Astrocyte (in vitro differentiated cells and primary cell): ENCODE results near the gene ZBTB8A. TPM values are rescaled to one million over a fixed set of nuclear protein-coding genes. Genes with fewer than 3 reads are reported as not detected.
"Not testable (repeated sequence)": the region's sequence is repeated elsewhere in the genome, so short reads cannot be mapped to it uniquely, and the experiment has no call there.

Source experiments
- DNase-seq: peaks from one replicate; pipeline ENCODE4 v3.0.0-alpha.2; 2010; ENCODE audit warnings: low read depth
- FAIRE-seq: peaks from 2 replicates; lab custom pipeline; 2011; peaks lifted over from hg19 to GRCh38; lab: Jason Lieb, UNC
- H2AFZ ChIP-seq: 2 replicates; pipeline ENCODE4 v1.6.0; 2012; ENCODE audit warnings: low read depth, low read length, inconsistent platforms
- H3K27ac ChIP-seq: 2 replicates; pipeline ENCODE4 v1.5.1; 2011; ENCODE audit warnings: low read depth, low read length, inconsistent platforms
- H3K27me3 ChIP-seq: 2 replicates; pipeline ENCODE4 v1.6.0; 2011; ENCODE audit warnings: low read length, inconsistent platforms; ENCODE audit not compliant: insufficient read depth
- H3K36me3 ChIP-seq: 2 replicates; pipeline ENCODE4 v1.5.1; 2011; ENCODE audit warnings: low read length, inconsistent platforms; ENCODE audit not compliant: insufficient read depth
- H3K4me1 ChIP-seq: 2 replicates; pipeline ENCODE4 v1.5.1; 2011; ENCODE audit warnings: low read length, inconsistent platforms; ENCODE audit not compliant: insufficient read depth
- H3K4me2 ChIP-seq: 2 replicates; pipeline ENCODE4 v1.6.0; 2012; ENCODE audit warnings: low read length, inconsistent platforms
- H3K4me3 ChIP-seq: 2 replicates; pipeline ENCODE4 v1.5.1; 2011; ENCODE audit warnings: low read depth, mild to moderate bottlenecking, low read length, inconsistent platforms; ENCODE audit not compliant: insufficient read depth
- H3K79me2 ChIP-seq: 2 replicates; pipeline ENCODE4 v1.6.0; 2012; ENCODE audit warnings: mild to moderate bottlenecking, low read length, inconsistent platforms; ENCODE audit not compliant: insufficient read depth
- H3K9ac ChIP-seq: 2 replicates; pipeline ENCODE4 v1.6.0; 2012; ENCODE audit warnings: mild to moderate bottlenecking, low read length, inconsistent platforms
- H3K9me3 ChIP-seq: 2 replicates; pipeline ENCODE4 v1.5.1; 2012; ENCODE audit warnings: low read depth, mild to moderate bottlenecking, low read length, inconsistent platforms; ENCODE audit not compliant: insufficient read depth
- H4K20me1 ChIP-seq: 2 replicates; pipeline ENCODE4 v1.6.0; 2012; ENCODE audit warnings: low read length, inconsistent platforms; ENCODE audit not compliant: insufficient read depth
- H3K27ac Mint-ChIP-seq: one replicate; pipeline ENCODE4 v1.8.0; 2021; ENCODE audit warnings: mild to moderate bottlenecking, mixed read lengths; ENCODE audit not compliant: unreplicated experiment
- H3K27me3 Mint-ChIP-seq: one replicate; pipeline ENCODE4 v1.8.0; 2021; ENCODE audit warnings: low read depth, mixed read lengths; ENCODE audit not compliant: unreplicated experiment
- H3K36me3 Mint-ChIP-seq: one replicate; pipeline ENCODE4 v1.8.0; 2021; ENCODE audit warnings: low read depth, mixed read lengths; ENCODE audit not compliant: unreplicated experiment
- H3K4me1 Mint-ChIP-seq: one replicate; pipeline ENCODE4 v1.8.0; 2021; ENCODE audit warnings: low read depth, mixed read lengths; ENCODE audit not compliant: unreplicated experiment
- H3K4me3 Mint-ChIP-seq: one replicate; pipeline ENCODE4 v1.8.0; 2021; ENCODE audit warnings: mild to moderate bottlenecking, moderate library complexity, mixed read lengths; ENCODE audit not compliant: unreplicated experiment
- H3K9me3 Mint-ChIP-seq: one replicate; pipeline ENCODE4 v1.8.0; 2021; ENCODE audit warnings: mild to moderate bottlenecking, mixed read lengths; ENCODE audit not compliant: unreplicated experiment
- EZH2 ChIP-seq: IDR thresholded peaks from 2 replicates; pipeline ENCODE4 v1.6.1; 2012; ENCODE audit warnings: mild to moderate bottlenecking, low read length, inconsistent platforms; ENCODE audit not compliant: insufficient read depth
- total RNA-seq: library from RNA; stranded (reverse); gene quantifications from 2 replicates; pipeline ENCODE4 v1.2.1, GENCODE V29; 2021
- TF ChIP-seq, protein P1 (sequence below): IDR thresholded peaks from 2 replicates; pipeline ENCODE4 v1.5.1; 2011; ENCODE audit warnings: low read depth, mild to moderate bottlenecking, inconsistent platforms, low read length, moderate library complexity; ENCODE audit not compliant: insufficient read depth

Gene ZBTB8A
- total RNA-seq, 1 donor from 2014 or later, result 5.6 TPM

DNA sequence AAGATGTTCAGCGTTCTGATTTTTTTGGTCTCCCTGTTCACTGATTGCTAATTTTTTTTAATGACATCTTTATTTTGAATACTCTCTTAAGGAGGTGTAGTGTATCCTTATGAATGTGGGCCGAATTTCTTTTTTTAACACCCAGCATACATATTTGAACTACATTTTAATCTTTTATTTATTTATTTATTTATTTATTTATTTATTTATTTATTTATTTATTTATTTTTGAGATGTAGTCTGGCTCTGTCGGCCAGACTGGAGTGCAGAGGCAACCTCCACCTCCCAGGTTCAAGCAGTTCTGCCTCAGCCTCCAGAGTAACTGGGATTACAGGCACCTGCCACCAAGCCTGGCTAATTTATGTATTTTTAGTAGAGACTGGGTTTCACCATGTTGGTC, 15.1 kb downstream of the ZBTB8A start:
- no peak for DNase-seq
- Histone ChIP-seq H4K20me1 (peaks cover 22% of the 10 kb centered on the region), H3K27me3 (no peaks in the 10 kb centered on the region), H3K79me2 (peaks cover 19% of the 10 kb centered on the region), H3K36me3 (peaks cover 3% of the 10 kb centered on the region), H3K4me3 (no peak overlapping the region), H3K27ac (no peak overlapping the region), H3K9me3 (no peaks in the 10 kb centered on the region), H2AFZ (no peak overlapping the region), H3K9ac (no peak overlapping the region), H3K4me2 (no peak overlapping the region), H3K4me1 (no peaks in the 10 kb centered on the region)
- Mint-ChIP-seq H3K4me1 (no peaks in the 10 kb centered on the region), H3K36me3 (peaks cover 9% of the 10 kb centered on the region), H3K4me3 (no peak overlapping the region), H3K27me3 (no peaks in the 10 kb centered on the region), H3K27ac (no peak overlapping the region), H3K9me3 (no peaks in the 10 kb centered on the region)
- TF ChIP-seq EZH2, result no peak
- TF ChIP-seq, protein P1, sequence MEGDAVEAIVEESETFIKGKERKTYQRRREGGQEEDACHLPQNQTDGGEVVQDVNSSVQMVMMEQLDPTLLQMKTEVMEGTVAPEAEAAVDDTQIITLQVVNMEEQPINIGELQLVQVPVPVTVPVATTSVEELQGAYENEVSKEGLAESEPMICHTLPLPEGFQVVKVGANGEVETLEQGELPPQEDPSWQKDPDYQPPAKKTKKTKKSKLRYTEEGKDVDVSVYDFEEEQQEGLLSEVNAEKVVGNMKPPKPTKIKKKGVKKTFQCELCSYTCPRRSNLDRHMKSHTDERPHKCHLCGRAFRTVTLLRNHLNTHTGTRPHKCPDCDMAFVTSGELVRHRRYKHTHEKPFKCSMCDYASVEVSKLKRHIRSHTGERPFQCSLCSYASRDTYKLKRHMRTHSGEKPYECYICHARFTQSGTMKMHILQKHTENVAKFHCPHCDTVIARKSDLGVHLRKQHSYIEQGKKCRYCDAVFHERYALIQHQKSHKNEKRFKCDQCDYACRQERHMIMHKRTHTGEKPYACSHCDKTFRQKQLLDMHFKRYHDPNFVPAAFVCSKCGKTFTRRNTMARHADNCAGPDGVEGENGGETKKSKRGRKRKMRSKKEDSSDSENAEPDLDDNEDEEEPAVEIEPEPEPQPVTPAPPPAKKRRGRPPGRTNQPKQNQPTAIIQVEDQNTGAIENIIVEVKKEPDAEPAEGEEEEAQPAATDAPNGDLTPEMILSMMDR, result no peak
- FAIRE-seq, result no peak

DNA sequence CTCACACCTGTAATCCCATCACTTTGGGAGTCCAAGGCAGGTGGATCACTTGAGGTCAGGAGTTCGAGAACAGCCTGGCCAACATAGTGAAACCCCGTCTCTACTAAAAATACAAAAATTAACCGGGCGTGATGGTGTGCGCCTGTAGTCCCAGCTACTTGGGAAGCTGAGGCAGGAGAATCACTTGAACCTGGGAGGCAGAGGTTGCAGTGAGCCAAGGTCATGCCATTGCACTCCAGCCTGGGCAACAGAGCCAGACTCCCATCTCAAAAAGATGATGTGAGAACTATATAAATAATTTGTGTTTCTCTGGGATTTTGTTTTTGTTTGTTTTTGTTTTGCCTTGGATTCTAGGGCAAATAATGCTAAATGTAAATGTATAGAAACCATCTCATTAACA, 17.8 kb downstream of the ZBTB8A start:
- not testable (repeated sequence) for H3K27ac Mint-ChIP-seq, H3K4me3 ChIP-seq, H3K4me2 ChIP-seq, H3K36me3 ChIP-seq, H3K79me2 ChIP-seq, H3K27ac ChIP-seq, H3K27me3 ChIP-seq, H3K4me1 ChIP-seq, H3K9me3 Mint-ChIP-seq, H3K9ac ChIP-seq, H3K4me1 Mint-ChIP-seq, H3K27me3 Mint-ChIP-seq, H3K4me3 Mint-ChIP-seq, FAIRE-seq, H3K9me3 ChIP-seq, H4K20me1 ChIP-seq, H2AFZ ChIP-seq, DNase-seq
- peaks cover 21% of the 10 kb centered on the region for H3K36me3 Mint-ChIP-seq

DNA sequence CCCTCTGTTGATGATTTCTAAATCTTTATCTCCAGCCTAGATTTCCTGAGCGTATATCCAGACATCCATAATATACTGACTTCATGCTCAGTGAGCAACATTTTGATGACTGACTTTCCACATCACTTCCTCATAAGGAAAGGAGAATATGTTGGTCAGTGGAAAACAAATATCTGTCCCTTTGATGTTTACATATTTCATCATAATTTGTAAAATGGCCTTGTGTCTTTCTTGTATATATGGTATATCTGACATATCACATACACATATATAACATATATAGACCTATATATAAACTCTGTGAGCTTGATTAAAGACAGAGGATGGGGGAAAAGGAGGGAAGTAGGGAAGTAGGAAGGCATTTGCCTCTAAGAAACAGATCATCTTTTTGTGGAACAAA, 18.6 kb downstream of the ZBTB8A start:
- no peaks in the 10 kb centered on the region for H4K20me1 ChIP-seq
- no peak overlapping the region for H3K9ac ChIP-seq
- H3K36me3 ChIP-seq, result peaks cover 3% of the 10 kb centered on the region
- DNase-seq, result no peak
- Mint-ChIP-seq H3K4me3 (no peak overlapping the region), H3K36me3 (peaks cover 21% of the 10 kb centered on the region), H3K27ac (no peak overlapping the region), H3K27me3 (no peaks in the 10 kb centered on the region), H3K9me3 (no peaks in the 10 kb centered on the region), H3K4me1 (no peaks in the 10 kb centered on the region)
- H3K4me2 ChIP-seq, result no peak overlapping the region
- no peaks in the 10 kb centered on the region for H3K27me3 ChIP-seq
- H3K79me2 ChIP-seq, result no peaks in the 10 kb centered on the region
- no peak overlapping the region for H2AFZ ChIP-seq
- FAIRE-seq, result no peak
- TF ChIP-seq EZH2, result no peak
- TF ChIP-seq, protein P1, result no peak
- H3K27ac ChIP-seq, result no peak overlapping the region
- no peaks in the 10 kb centered on the region for H3K4me1 ChIP-seq
- no peaks in the 10 kb centered on the region for H3K9me3 ChIP-seq
- no peak overlapping the region for H3K4me3 ChIP-seq
